Measurements from ENCODE around the gene ARG2.

The ARG2 gene

GRCh38 chr14:67690011-67690410 is 70.3 kb downstream of the ARG2 start:
- H3K27me3 ChIP-seq (ENCODE audit: control insufficient read depth in 1 of 2, insufficient read depth in 2 of 2, low read length in 2 of 2) = no peaks in the 10 kb centered on the region
- peaks cover 48% of the 10 kb centered on the region in 2 donors for H3K36me3 ChIP-seq (ENCODE audit: control insufficient read depth in 2 of 2, insufficient read depth in 2 of 2, low read length in 2 of 2)
- H3K4me1 ChIP-seq (ENCODE audit: control insufficient read depth, insufficient read depth, low read length) = peaks cover 11% of the 10 kb centered on the region
- H3K4me3 ChIP-seq (ENCODE audit: low read length in 2 of 2) = no peak overlapping the region
- H3K9ac ChIP-seq (ENCODE audit: low read length in 2 of 2) = no peak overlapping the region
- no peaks in the 10 kb centered on the region for H3K9me3 ChIP-seq (ENCODE audit: control insufficient read depth in 2 of 2, low read length in 2 of 2)
- H3K27ac ChIP-seq (ENCODE audit: low read length) = no peak overlapping the region

- peaks cover 16 to 17% of the 10 kb centered on the region in 2 donors for H3K36me3 ChIP-seq (ENCODE audit: control insufficient read depth in 2 of 2, insufficient read depth in 2 of 2, low read length in 2 of 2)
- peak overlapping the region; percentile 77 for H3K27ac ChIP-seq (ENCODE audit: low read length)
- no peaks in the 10 kb centered on the region for H3K27me3 ChIP-seq (ENCODE audit: control insufficient read depth in 1 of 2, insufficient read depth in 2 of 2, low read length in 2 of 2)
- H3K4me3 ChIP-seq (ENCODE audit: low read length in 2 of 2) = peak overlapping the region; percentile 91 to 93
- H3K9me3 ChIP-seq (ENCODE audit: control insufficient read depth in 2 of 2, low read length in 2 of 2) = no peaks in the 10 kb centered on the region
- H3K4me1 ChIP-seq (ENCODE audit: control insufficient read depth, insufficient read depth, low read length) = peaks cover 15% of the 10 kb centered on the region
- H3K9ac ChIP-seq (ENCODE audit: low read length in 2 of 2) = peak overlapping the region; percentile 75 to 84
These were observed 75.2 kb downstream of the ARG2 start for GRCh38 chr14:67694791-67695393.

- Histone ChIP-seq H3K27me3 (ENCODE audit: control insufficient read depth in 1 of 2, insufficient read depth in 2 of 2, low read length in 2 of 2) (no peaks in the 10 kb centered on the region), H3K36me3 (ENCODE audit: control insufficient read depth in 2 of 2, insufficient read depth in 2 of 2, low read length in 2 of 2) (peaks cover 10 to 12% of the 10 kb centered on the region in 2 donors), H3K9me3 (ENCODE audit: control insufficient read depth in 2 of 2, low read length in 2 of 2) (no peaks in the 10 kb centered on the region), H3K4me1 (ENCODE audit: control insufficient read depth, insufficient read depth, low read length) (peaks cover 15% of the 10 kb centered on the region), H3K9ac (ENCODE audit: low read length in 2 of 2) (peak within 1 kb of the TSS; percentile 75 to 84), H3K27ac (ENCODE audit: low read length) (peak within 1 kb of the TSS; percentile 77), H3K4me3 (ENCODE audit: low read length in 2 of 2) (peak within 1 kb of the TSS; percentile 91 to 93)
These were observed 75.8 kb downstream of the ARG2 start, which contains the start of gene RDH11 for GRCh38 chr14:67695394-67695949. TSS of gene RDH11 (minus strand) at chr14:67695764. CDS start at chr14:67695703, 61 bp downstream.

GRCh38 chr14:67697006-67697405 is 77.3 kb downstream of the ARG2 start:
- Histone ChIP-seq H3K4me1 (ENCODE audit: control insufficient read depth, insufficient read depth, low read length) (peaks cover 15% of the 10 kb centered on the region), H3K27me3 (ENCODE audit: control insufficient read depth in 1 of 2, insufficient read depth in 2 of 2, low read length in 2 of 2) (no peaks in the 10 kb centered on the region), H3K36me3 (ENCODE audit: control insufficient read depth in 2 of 2, insufficient read depth in 2 of 2, low read length in 2 of 2) (peaks cover under 1% of the 10 kb centered on the region in 2 donors), H3K9me3 (ENCODE audit: control insufficient read depth in 2 of 2, low read length in 2 of 2) (no peaks in the 10 kb centered on the region), H3K27ac (ENCODE audit: low read length) (no peak overlapping the region), H3K9ac (ENCODE audit: low read length in 2 of 2) (no peak overlapping the region), H3K4me3 (ENCODE audit: low read length in 2 of 2) (no peak overlapping the region)

- Histone ChIP-seq H3K9me3 (ENCODE audit: control insufficient read depth in 2 of 2, low read length in 2 of 2) (no peaks in the 10 kb centered on the region), H3K36me3 (ENCODE audit: control insufficient read depth in 2 of 2, insufficient read depth in 2 of 2, low read length in 2 of 2) (no peaks in the 10 kb centered on the region), H3K4me1 (ENCODE audit: control insufficient read depth, insufficient read depth, low read length) (peaks cover 10% of the 10 kb centered on the region), H3K9ac (ENCODE audit: low read length in 2 of 2) (no peak overlapping the region), H3K27ac (ENCODE audit: low read length) (no peak overlapping the region), H3K27me3 (ENCODE audit: control insufficient read depth in 1 of 2, insufficient read depth in 2 of 2, low read length in 2 of 2) (no peaks in the 10 kb centered on the region), H3K4me3 (ENCODE audit: low read length in 2 of 2) (no peak overlapping the region)
These were observed 78.5 kb downstream of the ARG2 start for GRCh38 chr14:67698179-67698578.

Measured in stomach smooth muscle (tissue), 2 donors.